ENCODE results near the gene SMIM31.

- TF ChIP-seq CTCF (IDR thresholded peaks at IDR 0.05) (no peak), EZH2phosphoT487 (IDR thresholded peaks at IDR 0.05; ENCODE audit: borderline replicate concordance, low read depth) (no peak), SMC3 (IDR thresholded peaks at IDR 0.05; ENCODE audit: low read depth, low read length) (no peak), TCF12 (IDR thresholded peaks at IDR 0.05) (no peak), IRF3 (IDR thresholded peaks at IDR 0.05; ENCODE audit: low read depth, low read length) (no peak), MAX (IDR thresholded peaks at IDR 0.05; ENCODE audit: low read depth) (no peak), JUND (IDR thresholded peaks at IDR 0.05) (no peak), NFIC (IDR thresholded peaks at IDR 0.05; ENCODE audit: borderline replicate concordance) (no peak), POLR2AphosphoS5 (IDR thresholded peaks at IDR 0.05; ENCODE audit: low read depth, low read length) (no peak), USF2 (IDR thresholded peaks at IDR 0.05; ENCODE audit: borderline replicate concordance, low read depth, low read length) (no peak), MXI1 (IDR thresholded peaks at IDR 0.05; ENCODE audit: low read depth, low read length) (no peak), MEF2A (IDR thresholded peaks at IDR 0.05; ENCODE audit: borderline replicate concordance, low read depth) (no peak), EP300 (IDR thresholded peaks at IDR 0.05; ENCODE audit: borderline replicate concordance in 1 of 2, low read depth in 1 of 2, low read length in 1 of 2) (no peak), YY1 (IDR thresholded peaks at IDR 0.05; ENCODE audit: low read depth) (no peak)
Measured at GRCh38 chr4:164815711-164816110, 61.8 kb downstream of the SMIM31 start.
